Measurements from ENCODE around the gene ABCA7.

Gene ABCA7

GRCh38 chr19:1007399-1008251 lies 32.3 kb upstream of the ABCA7 start:
- Histone ChIP-seq H3K4me1 (ENCODE audit: insufficient read depth, low read length) (no peaks in the 10 kb centered on the region), H3K9me3 (ENCODE audit: low read length) (no peaks in the 10 kb centered on the region), H3K27me3 (ENCODE audit: insufficient read depth, low read length) (no peaks in the 10 kb centered on the region), H3K36me3 (ENCODE audit: insufficient read depth, low read length) (peaks cover 25% of the 10 kb centered on the region), H2AFZ (ENCODE audit: low read depth, low read length) (no peak overlapping the region), H3K4me3 (ENCODE audit: low read length) (no peak overlapping the region)

- Histone ChIP-seq H3K4me1 (ENCODE audit: insufficient read depth, low read length) (no peaks in the 10 kb centered on the region), H2AFZ (ENCODE audit: low read depth, low read length) (no peak overlapping the region), H3K4me3 (ENCODE audit: low read length) (no peak overlapping the region), H3K36me3 (ENCODE audit: insufficient read depth, low read length) (peaks cover 32% of the 10 kb centered on the region), H3K27me3 (ENCODE audit: insufficient read depth, low read length) (no peaks in the 10 kb centered on the region), H3K9me3 (ENCODE audit: low read length) (no peaks in the 10 kb centered on the region)
Observed at GRCh38 chr19:1008268-1009040, 31.5 kb upstream of the ABCA7 start.

GRCh38 chr19:1009041-1009980 lies 30.6 kb upstream of the ABCA7 start:
- H3K9me3 ChIP-seq (ENCODE audit: low read length) = no peaks in the 10 kb centered on the region
- no peaks in the 10 kb centered on the region for H3K4me1 ChIP-seq (ENCODE audit: insufficient read depth, low read length)
- no peaks in the 10 kb centered on the region for H3K27me3 ChIP-seq (ENCODE audit: insufficient read depth, low read length)
- no peak overlapping the region for H2AFZ ChIP-seq (ENCODE audit: low read depth, low read length)
- peaks cover 40% of the 10 kb centered on the region for H3K36me3 ChIP-seq (ENCODE audit: insufficient read depth, low read length)
- no peak overlapping the region for H3K4me3 ChIP-seq (ENCODE audit: low read length)

GRCh38 chr19:1009981-1010538 lies 29.8 kb upstream of the ABCA7 start:
- no peak overlapping the region for H3K4me3 ChIP-seq (ENCODE audit: low read length)
- H3K4me1 ChIP-seq (ENCODE audit: insufficient read depth, low read length) = no peaks in the 10 kb centered on the region
- no peak overlapping the region for H2AFZ ChIP-seq (ENCODE audit: low read depth, low read length)
- peaks cover 44% of the 10 kb centered on the region for H3K36me3 ChIP-seq (ENCODE audit: insufficient read depth, low read length)
- no peaks in the 10 kb centered on the region for H3K27me3 ChIP-seq (ENCODE audit: insufficient read depth, low read length)
- no peaks in the 10 kb centered on the region for H3K9me3 ChIP-seq (ENCODE audit: low read length)

GRCh38 chr19:1010586-1011510 lies 29.1 kb upstream of the ABCA7 start:
- Histone ChIP-seq H2AFZ (ENCODE audit: low read depth, low read length) (no peak overlapping the region), H3K9me3 (ENCODE audit: low read length) (no peaks in the 10 kb centered on the region), H3K4me3 (ENCODE audit: low read length) (no peak overlapping the region), H3K27me3 (ENCODE audit: insufficient read depth, low read length) (no peaks in the 10 kb centered on the region), H3K36me3 (ENCODE audit: insufficient read depth, low read length) (peaks cover 44% of the 10 kb centered on the region), H3K4me1 (ENCODE audit: insufficient read depth, low read length) (peaks cover 5% of the 10 kb centered on the region)

GRCh38 chr19:1011831-1012333 lies 28.0 kb upstream of the ABCA7 start:
- no peak overlapping the region for H3K4me3 ChIP-seq (ENCODE audit: low read length)
- H3K9me3 ChIP-seq (ENCODE audit: low read length) = no peaks in the 10 kb centered on the region
- no peak overlapping the region for H2AFZ ChIP-seq (ENCODE audit: low read depth, low read length)
- H3K27me3 ChIP-seq (ENCODE audit: insufficient read depth, low read length) = no peaks in the 10 kb centered on the region
- peaks cover 15% of the 10 kb centered on the region for H3K4me1 ChIP-seq (ENCODE audit: insufficient read depth, low read length)
- peaks cover 44% of the 10 kb centered on the region for H3K36me3 ChIP-seq (ENCODE audit: insufficient read depth, low read length)

- H3K36me3 ChIP-seq (ENCODE audit: insufficient read depth, low read length) = peaks cover 44% of the 10 kb centered on the region
- no peak overlapping the region for H3K4me3 ChIP-seq (ENCODE audit: low read length)
- no peak overlapping the region for H2AFZ ChIP-seq (ENCODE audit: low read depth, low read length)
- no peaks in the 10 kb centered on the region for H3K27me3 ChIP-seq (ENCODE audit: insufficient read depth, low read length)
- no peaks in the 10 kb centered on the region for H3K9me3 ChIP-seq (ENCODE audit: low read length)
- peaks cover 19% of the 10 kb centered on the region for H3K4me1 ChIP-seq (ENCODE audit: insufficient read depth, low read length)
Observed at GRCh38 chr19:1012334-1012733, 27.6 kb upstream of the ABCA7 start.

GRCh38 chr19:1013218-1013617 lies 26.7 kb upstream of the ABCA7 start:
- Histone ChIP-seq H3K36me3 (ENCODE audit: insufficient read depth, low read length) (peaks cover 48% of the 10 kb centered on the region), H3K4me1 (ENCODE audit: insufficient read depth, low read length) (peaks cover 28% of the 10 kb centered on the region), H3K27me3 (ENCODE audit: insufficient read depth, low read length) (no peaks in the 10 kb centered on the region), H3K4me3 (ENCODE audit: low read length) (no peak overlapping the region), H2AFZ (ENCODE audit: low read depth, low read length) (no peak overlapping the region), H3K9me3 (ENCODE audit: low read length) (no peaks in the 10 kb centered on the region)

GRCh38 chr19:1014161-1015060 lies 25.5 kb upstream of the ABCA7 start:
- peaks cover 35% of the 10 kb centered on the region for H3K4me1 ChIP-seq (ENCODE audit: insufficient read depth, low read length)
- H3K4me3 ChIP-seq (ENCODE audit: low read length) = no peak overlapping the region
- H2AFZ ChIP-seq (ENCODE audit: low read depth, low read length) = no peak overlapping the region
- H3K36me3 ChIP-seq (ENCODE audit: insufficient read depth, low read length) = peaks cover 47% of the 10 kb centered on the region
- no peaks in the 10 kb centered on the region for H3K9me3 ChIP-seq (ENCODE audit: low read length)
- no peaks in the 10 kb centered on the region for H3K27me3 ChIP-seq (ENCODE audit: insufficient read depth, low read length)

GRCh38 chr19:1015061-1015781 lies 24.7 kb upstream of the ABCA7 start:
- Histone ChIP-seq H3K27me3 (ENCODE audit: insufficient read depth, low read length) (no peaks in the 10 kb centered on the region), H3K4me1 (ENCODE audit: insufficient read depth, low read length) (peaks cover 43% of the 10 kb centered on the region), H2AFZ (ENCODE audit: low read depth, low read length) (no peak overlapping the region), H3K4me3 (ENCODE audit: low read length) (no peak overlapping the region), H3K9me3 (ENCODE audit: low read length) (no peaks in the 10 kb centered on the region), H3K36me3 (ENCODE audit: insufficient read depth, low read length) (peaks cover 40% of the 10 kb centered on the region)
